Coronary artery (tissue), 2 donors: ENCODE data around the gene MTNR1B.

ENCODE experiments used
- DNase-seq: peaks from one replicate; pipeline ENCODE4 v3.0.0-alpha.2; 2017; ENCODE audit warnings: low spot score
- H3K27ac ChIP-seq, 2 donors: fragments of 200-600 bp; sonication (generic); one replicate each; pipeline ENCODE4 v1.5.1; 2016 to 2019
- H3K4me3 ChIP-seq: fragments of 200-600 bp; sonication (generic); 2 replicates; pipeline ENCODE4 v1.5.1; 2016; ENCODE audit warnings: mild to moderate bottlenecking, moderate library complexity
- CTCF ChIP-seq: fragments of 200-600 bp; sonication (generic); IDR thresholded peaks from one replicate; pipeline ENCODE4 v1.5.1; 2019; ENCODE audit warnings: antibody characterized with exemption

Gene MTNR1B

GRCh38 chr11:92976681-92977080 lies 7.2 kb downstream of the MTNR1B start:
- DNase-seq = no peak
- no peak overlapping the region for H3K27ac ChIP-seq
- H3K4me3 ChIP-seq = no peak overlapping the region
- TF ChIP-seq CTCF = no peak

DNA sequence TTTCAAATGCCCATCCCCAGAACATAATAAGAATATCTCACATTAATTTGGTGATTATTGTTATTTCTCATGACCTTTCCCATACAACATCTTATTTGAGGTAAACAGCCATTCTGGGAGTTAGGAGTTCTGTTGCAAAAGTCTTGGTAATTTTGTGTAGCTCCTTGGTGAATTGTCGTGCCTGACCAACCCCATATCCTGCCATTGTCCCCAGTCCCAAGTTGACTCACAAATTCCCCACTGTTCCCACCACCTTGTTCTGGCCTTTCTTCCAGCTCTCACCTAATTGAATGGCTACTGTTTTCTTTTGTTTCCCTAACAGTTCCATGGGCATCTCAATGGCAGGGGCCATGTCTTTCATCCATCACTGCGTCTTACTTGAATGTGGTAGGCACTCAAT lies 8.0 kb downstream of the MTNR1B start:
- no peak for TF ChIP-seq CTCF
- no peak overlapping the region for H3K27ac ChIP-seq
- H3K4me3 ChIP-seq = no peak overlapping the region
- no peak for DNase-seq

DNA sequence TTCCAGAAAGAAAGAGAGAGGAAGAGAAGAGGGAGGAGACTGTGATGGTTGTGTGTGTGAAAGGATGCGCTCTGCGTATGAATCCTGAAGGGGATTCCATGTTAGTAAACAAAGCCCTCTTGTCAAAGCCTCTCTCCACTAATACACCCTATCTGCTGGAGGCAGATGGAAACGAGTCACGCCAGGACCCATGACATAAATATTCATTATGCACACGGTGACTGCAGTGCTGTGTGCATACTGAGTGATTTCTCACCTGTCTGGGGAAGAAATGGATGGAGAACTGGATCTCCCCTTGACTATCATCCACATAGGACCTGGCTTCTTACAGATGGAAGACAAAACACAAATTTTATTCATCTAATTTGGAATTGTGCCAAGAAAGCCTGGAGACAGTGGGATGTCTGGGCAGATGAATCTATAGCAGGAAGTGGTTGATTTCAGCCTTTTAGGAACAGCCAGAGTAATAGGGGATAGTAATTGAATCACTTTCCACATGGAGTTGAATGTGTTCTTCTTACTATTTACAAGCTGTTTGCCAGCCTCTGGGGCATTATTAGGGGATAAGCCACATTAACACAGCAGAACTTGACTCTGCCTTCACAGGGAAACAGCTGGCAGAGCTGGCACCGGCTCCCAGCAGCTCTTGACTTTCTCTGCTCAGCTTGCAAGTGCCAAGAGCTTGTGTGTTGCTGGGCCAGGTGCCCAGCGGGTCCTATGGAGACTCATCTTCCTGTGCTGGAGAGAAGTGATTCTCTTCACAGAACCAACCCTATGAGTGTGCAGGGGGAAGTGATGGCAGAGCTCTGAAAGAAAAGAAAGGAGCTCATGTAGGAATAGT lies 9.0 kb downstream of the MTNR1B start:
- no peak for TF ChIP-seq CTCF
- no peak overlapping the region for H3K27ac ChIP-seq
- no peak overlapping the region for H3K4me3 ChIP-seq
- no peak for DNase-seq

DNA sequence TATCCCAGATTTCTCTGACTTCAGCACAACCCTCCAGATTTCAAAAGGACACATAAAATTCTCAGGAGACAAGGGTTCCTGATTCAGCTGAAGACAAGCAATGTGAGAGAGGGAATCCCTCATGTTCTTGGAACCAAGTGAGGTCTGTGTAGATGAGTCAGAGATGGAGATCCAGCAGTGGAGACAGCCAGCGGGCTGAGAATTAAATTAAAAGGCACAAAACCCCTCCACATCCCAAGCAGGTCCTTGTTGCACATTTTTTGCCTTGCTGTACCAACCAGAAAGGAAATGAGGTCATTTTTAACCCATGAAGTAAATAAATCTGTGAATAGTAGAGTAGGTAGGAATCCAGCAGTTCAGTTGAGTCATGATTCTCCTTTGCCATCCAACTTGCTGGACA lies 9.7 kb downstream of the MTNR1B start:
- no peak for TF ChIP-seq CTCF
- no peak overlapping the region for H3K4me3 ChIP-seq
- no peak overlapping the region for H3K27ac ChIP-seq
- DNase-seq = no peak

DNA sequence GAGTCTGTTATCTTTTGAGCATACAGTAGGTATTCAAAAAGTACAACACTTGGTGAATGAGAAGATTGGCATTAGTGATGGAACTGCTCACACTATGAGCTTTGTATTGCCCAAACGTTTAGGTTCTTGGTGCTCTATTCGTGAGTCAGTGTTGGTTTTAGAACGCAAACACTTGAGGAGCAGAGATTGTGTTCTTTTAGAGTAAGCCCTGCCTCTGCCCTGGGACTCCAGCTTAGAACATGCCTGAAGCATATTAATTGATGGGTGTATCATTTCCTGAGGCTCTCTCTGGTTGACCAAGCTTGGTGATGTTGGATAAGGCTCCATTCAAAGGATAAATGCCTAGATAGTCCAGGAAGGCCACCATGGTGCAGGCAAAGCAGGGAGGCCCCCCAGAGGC lies 10.9 kb downstream of the MTNR1B start:
- no peak for DNase-seq
- Histone ChIP-seq H3K4me3 (no peak overlapping the region), H3K27ac (no peak overlapping the region)
- no peak for TF ChIP-seq CTCF

DNA sequence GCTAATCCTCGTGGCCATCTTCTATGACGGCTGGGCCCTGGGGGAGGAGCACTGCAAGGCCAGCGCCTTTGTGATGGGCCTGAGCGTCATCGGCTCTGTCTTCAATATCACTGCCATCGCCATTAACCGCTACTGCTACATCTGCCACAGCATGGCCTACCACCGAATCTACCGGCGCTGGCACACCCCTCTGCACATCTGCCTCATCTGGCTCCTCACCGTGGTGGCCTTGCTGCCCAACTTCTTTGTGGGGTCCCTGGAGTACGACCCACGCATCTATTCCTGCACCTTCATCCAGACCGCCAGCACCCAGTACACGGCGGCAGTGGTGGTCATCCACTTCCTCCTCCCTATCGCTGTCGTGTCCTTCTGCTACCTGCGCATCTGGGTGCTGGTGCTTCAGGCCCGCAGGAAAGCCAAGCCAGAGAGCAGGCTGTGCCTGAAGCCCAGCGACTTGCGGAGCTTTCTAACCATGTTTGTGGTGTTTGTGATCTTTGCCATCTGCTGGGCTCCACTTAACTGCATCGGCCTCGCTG lies 12.1 kb downstream of the MTNR1B start:
- H3K4me3 ChIP-seq = no peak overlapping the region
- no peak overlapping the region for H3K27ac ChIP-seq
- no peak for DNase-seq
- TF ChIP-seq CTCF = no peak

DNA sequence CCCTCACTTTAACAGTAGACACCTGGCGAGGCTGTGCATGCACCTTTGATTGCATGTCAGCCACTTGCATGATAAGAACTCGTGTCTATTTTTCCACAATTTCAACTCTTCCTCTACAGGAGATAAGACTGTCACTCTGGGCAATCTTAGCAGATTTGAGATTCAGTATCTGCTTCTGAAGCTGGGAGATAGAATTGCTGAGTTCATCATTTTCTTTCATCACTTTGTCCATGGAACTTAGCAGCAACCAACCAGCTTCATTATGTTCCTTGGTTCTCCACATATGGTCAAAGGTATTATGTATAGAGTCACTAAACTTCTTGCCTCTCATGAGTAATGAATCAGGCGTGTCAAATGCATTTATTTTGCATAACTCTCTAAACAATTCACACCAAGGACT lies 17.1 kb downstream of the MTNR1B start:
- no peak for DNase-seq
- no peak overlapping the region for H3K4me3 ChIP-seq
- no peak overlapping the region for H3K27ac ChIP-seq
- TF ChIP-seq CTCF = no peak
